ENCODE data around the gene TRRAP.

GRCh38 chr7:99006739-99007424 lies 128.6 kb downstream of the TRRAP start:
- TF ChIP-seq EZH2 (IDR thresholded peaks at IDR 0.05; ENCODE audit: low read depth, unreplicated experiment) (no peak), EZH2phosphoT487 (IDR thresholded peaks at IDR 0.05; ENCODE audit: unreplicated experiment) (no peak), POLR2AphosphoS5 (IDR thresholded peaks at IDR 0.05; ENCODE audit: low read depth) (no peak), CTCF (conservative IDR thresholded peaks at IDR 0.05; ENCODE audit: low read depth in 2 of 2) (no peak), CREB1 (CRISPR knock-in tag; IDR thresholded peaks at IDR 0.05; ENCODE audit: low read depth) (no peak), REST (IDR thresholded peaks at IDR 0.05; ENCODE audit: unreplicated experiment) (no peak), JUNB (IDR thresholded peaks at IDR 0.05; ENCODE audit: unreplicated experiment) (no peak), NANOG (IDR thresholded peaks at IDR 0.05; ENCODE audit: borderline replicate concordance) (no peak), STAT1 (IDR thresholded peaks at IDR 0.05; ENCODE audit: unreplicated experiment) (no peak), ZNF114 (CRISPR knock-in tag; IDR thresholded peaks at IDR 0.05) (no peak), ETS1 (IDR thresholded peaks at IDR 0.05) (no peak), ZNF331 (CRISPR knock-in tag; IDR thresholded peaks at IDR 0.05; ENCODE audit: low read depth) (no peak), ZNF462 (CRISPR knock-in tag; IDR thresholded peaks at IDR 0.05) (no peak)

Measured in GM23338 (cell line).